ENCODE measurements around the gene ADAMTS2. TPM values are rescaled to one million over a fixed set of nuclear protein-coding genes. Genes with fewer than 3 reads are reported as not detected.

ADAMTS2 gene
- total RNA-seq, 3 donors from 2014 or later (not counting 1 experiment from before 2014, with no cell fraction given) = 0.28 TPM; not detected in 2

GRCh38 chr5:179270581-179271427, 74.5 kb downstream of the ADAMTS2 start:
- H3K4me3 ChIP-seq (ENCODE audit: low read length) = no peak overlapping the region
- 83% methylated on average over 15 of the region's 15 CpGs for WGBS (ENCODE audit: insufficient coverage)
- Mint-ChIP-seq H3K27ac (no peak overlapping the region), H3K36me3 (no peaks in the 10 kb centered on the region), H3K9me3 (no peaks in the 10 kb centered on the region), H3K4me3 (no peak overlapping the region), H3K27me3 (ENCODE audit: low read depth in 2 of 2) (no peaks in the 10 kb centered on the region), H3K4me1 (no peaks in the 10 kb centered on the region)
- intact Hi-C loops (cut with micrococcal nuclease) = no loop called here
- DNase-seq (no peak), ATAC-seq (no peak)
- no peak overlapping the region for H3K27ac ChIP-seq (ENCODE audit: low read length)
- H3K27me3 ChIP-seq (ENCODE audit: control insufficient read depth, insufficient read depth, low read length) = no peaks in the 10 kb centered on the region
- TF ChIP-seq CTCF (IDR thresholded peaks at IDR 0.05) = no peak
- H3K9me3 ChIP-seq (ENCODE audit: control insufficient read depth, insufficient read depth, low read length) = no peaks in the 10 kb centered on the region
- no peaks in the 10 kb centered on the region for H3K4me1 ChIP-seq (ENCODE audit: control insufficient read depth, insufficient read depth, low read length)
- H3K36me3 ChIP-seq (ENCODE audit: control insufficient read depth, insufficient read depth, low read length) = no peaks in the 10 kb centered on the region

GRCh38 chr5:179269781-179270543, 75.3 kb downstream of the ADAMTS2 start:
- no peak for DNase-seq

GRCh38 chr5:179268966-179269693, 76.1 kb downstream of the ADAMTS2 start:
- no peak overlapping the region for H3K27ac Mint-ChIP-seq
- ATAC-seq (no peak), DNase-seq (no peak)
- H3K4me3 Mint-ChIP-seq = no peak overlapping the region
- Histone ChIP-seq H3K4me3 (ENCODE audit: low read length) (no peak overlapping the region), H3K4me1 (ENCODE audit: control insufficient read depth, insufficient read depth, low read length) (no peaks in the 10 kb centered on the region), H3K27ac (ENCODE audit: low read length) (no peak overlapping the region), H3K27me3 (ENCODE audit: control insufficient read depth, insufficient read depth, low read length) (no peaks in the 10 kb centered on the region), H3K9me3 (ENCODE audit: control insufficient read depth, insufficient read depth, low read length) (no peaks in the 10 kb centered on the region), H3K36me3 (ENCODE audit: control insufficient read depth, insufficient read depth, low read length) (no peaks in the 10 kb centered on the region)
- TF ChIP-seq CTCF (IDR thresholded peaks at IDR 0.05) = no peak
- no peaks in the 10 kb centered on the region for H3K4me1 Mint-ChIP-seq
- no peaks in the 10 kb centered on the region for H3K36me3 Mint-ChIP-seq
- intact Hi-C loops (cut with micrococcal nuclease) = no loop called here
- 84% methylated on average over 11 of the region's 12 CpGs for WGBS (ENCODE audit: insufficient coverage)
- H3K9me3 Mint-ChIP-seq = no peaks in the 10 kb centered on the region
- no peaks in the 10 kb centered on the region for H3K27me3 Mint-ChIP-seq (ENCODE audit: low read depth in 2 of 2)

More at GRCh38 chr5:179269781-179270543, 75.3 kb downstream of the ADAMTS2 start:
- Histone ChIP-seq H3K9me3 (ENCODE audit: control insufficient read depth, insufficient read depth, low read length) (no peaks in the 10 kb centered on the region), H3K36me3 (ENCODE audit: control insufficient read depth, insufficient read depth, low read length) (no peaks in the 10 kb centered on the region), H3K4me3 (ENCODE audit: low read length) (no peak overlapping the region), H3K4me1 (ENCODE audit: control insufficient read depth, insufficient read depth, low read length) (no peaks in the 10 kb centered on the region), H3K27me3 (ENCODE audit: control insufficient read depth, insufficient read depth, low read length) (no peaks in the 10 kb centered on the region), H3K27ac (ENCODE audit: low read length) (no peak overlapping the region)
- no peak for ATAC-seq
- no peaks in the 10 kb centered on the region for H3K9me3 Mint-ChIP-seq
- intact Hi-C loops (cut with micrococcal nuclease) = no loop called here
- no peak for TF ChIP-seq CTCF (IDR thresholded peaks at IDR 0.05)
- no peaks in the 10 kb centered on the region for H3K27me3 Mint-ChIP-seq (ENCODE audit: low read depth in 2 of 2)
- H3K36me3 Mint-ChIP-seq = no peaks in the 10 kb centered on the region
- H3K27ac Mint-ChIP-seq = no peak overlapping the region
- 83% methylated on average over 13 of the region's 13 CpGs for WGBS (ENCODE audit: insufficient coverage)
- no peak overlapping the region for H3K4me3 Mint-ChIP-seq
- no peaks in the 10 kb centered on the region for H3K4me1 Mint-ChIP-seq

All from natural killer cell (primary cell).